ENCODE results near the gene DCDC2B.

Gene DCDC2B

GRCh38 chr1:32197074-32197473, 11.8 kb upstream of the DCDC2B start:
- no peak for DNase-seq

- no peak for DNase-seq
These were observed 11.1 kb upstream of the DCDC2B start for GRCh38 chr1:32197837-32198236.

- DNase-seq = no peak
These were observed 10.4 kb upstream of the DCDC2B start for GRCh38 chr1:32198237-32199042.

- no peak for DNase-seq
These were observed 9.7 kb upstream of the DCDC2B start for GRCh38 chr1:32199043-32199716.

- no peak for DNase-seq
These were observed 9.2 kb upstream of the DCDC2B start for GRCh38 chr1:32199717-32200072.

GRCh38 chr1:32200226-32201010, 8.5 kb upstream of the DCDC2B start, which contains the start of gene CCDC28B:
CCDC28B (plus strand) TSS chr1:32200595; CDS start chr1:32201936, 1,341 bp downstream.
- DNase-seq = peak; percentile 48 to 65

GRCh38 chr1:32201011-32201855, 7.7 kb upstream of the DCDC2B start:
- peak in 1 of 2 donors; percentile 15 for DNase-seq

- no peak for DNase-seq
These were observed 3.9 kb upstream of the DCDC2B start for GRCh38 chr1:32204943-32205361.

GRCh38 chr1:32205401-32206370, 3.2 kb upstream of the DCDC2B start, which contains the start of gene IQCC:
IQCC (plus strand) TSS chr1:32205671; CDS start chr1:32205682, 11 bp downstream.
- peak; percentile 74 to 81 for DNase-seq

GRCh38 chr1:32208469-32208868, 420 bp upstream of the DCDC2B start:
- DNase-seq = no peak

- peak; percentile 15 to 20 for DNase-seq
These were observed 7.0 kb downstream of the DCDC2B start for GRCh38 chr1:32215629-32216480.

GRCh38 chr1:32216566-32216965, 7.7 kb downstream of the DCDC2B start:
- no peak for DNase-seq

GRCh38 chr1:32219022-32219421, 10.1 kb downstream of the DCDC2B start:
- DNase-seq = no peak

- no peak for DNase-seq
These were observed 12.1 kb downstream of the DCDC2B start for GRCh38 chr1:32220746-32221580.

- no peak for DNase-seq
These were observed 12.7 kb downstream of the DCDC2B start for GRCh38 chr1:32221581-32221979.

- DNase-seq = peak; percentile 77 to 84
These were observed 13.3 kb downstream of the DCDC2B start, which contains the start of the genes EIF3I and TMEM234 for GRCh38 chr1:32221980-32222755. EIF3I (plus strand) TSS chr1:32222407; CDS start chr1:32222442, 35 bp downstream. TMEM234 (minus strand) TSS chr1:32222353; CDS start chr1:32222322, 31 bp downstream.

GRCh38 chr1:32223683-32224082, 14.8 kb downstream of the DCDC2B start:
- no peak for DNase-seq

GRCh38 chr1:32224285-32224684, 15.4 kb downstream of the DCDC2B start:
- no peak for DNase-seq
